K562 (cell line): Measurements from ENCODE around the gene TMEM60. TPM values are rescaled to one million over a fixed set of nuclear protein-coding genes. Genes with fewer than 3 reads are reported as not detected.

Source experiments
- GATAD2A ChIP-seq: fragments of 450-650 bp; IDR thresholded peaks from 2 replicates; pipeline ENCODE4 v1.6.1; 2017
- ILK ChIP-seq: fragments of 450-650 bp; IDR thresholded peaks from 2 replicates; pipeline ENCODE4 v1.6.1; 2016; ENCODE audit warnings: missing genetic modification characterization, low read depth, mild to moderate bottlenecking, missing compliant biosample characterization, moderate library complexity, borderline replicate concordance
- MEF2D ChIP-seq: conservative IDR thresholded peaks from 2 replicates; pipeline ENCODE4 v1.6.1; 2016; ENCODE audit warnings: low read depth, missing genetic modification characterization, missing compliant biosample characterization
- NFIC ChIP-seq: fragments of 450-650 bp; IDR thresholded peaks from 2 replicates; pipeline ENCODE4 v1.6.1; 2017; ENCODE audit warnings: mild to moderate bottlenecking, inconsistent platforms
- NR2C1 ChIP-seq, 2 experiments: fragments of 450-650 bp; IDR thresholded peaks; 2 replicates each; pipeline ENCODE4 v1.6.1; 2017; ENCODE audit warnings: mild to moderate bottlenecking in 2 of 2, antibody characterized with exemption in 1 of 2, inconsistent platforms in 1 of 2, missing compliant biosample characterization in 1 of 2, missing genetic modification characterization in 1 of 2
- PHB ChIP-seq: fragments of 250-450 bp; sonication (Bioruptor Pico); IDR thresholded peaks from 2 replicates; pipeline ENCODE4 v1.5.0; 2021
- SIRT6 ChIP-seq: IDR thresholded peaks from one replicate; pipeline ENCODE4 v1.6.1; 2012; ENCODE audit warnings: low read depth, mild to moderate bottlenecking, control low read depth, inconsistent platforms, low read length, moderate library complexity
- TAF7 ChIP-seq: fragments of 450-650 bp; IDR thresholded peaks from 2 replicates; pipeline ENCODE4 v1.6.1; 2016; ENCODE audit warnings: missing genetic modification characterization, missing compliant biosample characterization
- TAL1 ChIP-seq: fragments of 450-650 bp; IDR thresholded peaks from 2 replicates; pipeline ENCODE4 v1.6.1; 2016; ENCODE audit warnings: mild to moderate bottlenecking
- TCF3 ChIP-seq: sonication (generic); formaldehyde crosslinking; IDR thresholded peaks from 2 replicates; pipeline ENCODE4 v1.4.0; 2020; ENCODE audit warnings: mild to moderate bottlenecking, missing genetic modification reagents
- ZBTB1 ChIP-seq: sonication (generic); formaldehyde crosslinking; IDR thresholded peaks from 2 replicates; pipeline ENCODE4 v1.8.1; 2023; ENCODE audit warnings: missing genetic modification reagents, low read depth, mild to moderate bottlenecking, borderline replicate concordance
- ZBTB8A ChIP-seq: fragments of 450-650 bp; IDR thresholded peaks from 2 replicates; pipeline ENCODE4 v1.6.1; 2018; ENCODE audit warnings: mild to moderate bottlenecking, moderate library complexity; ENCODE audit not compliant: partially characterized antibody
- ZMIZ1 ChIP-seq, 2 experiments: fragments of 150-350 bp in 1 of 2; IDR thresholded peaks; 2 replicates each; pipeline ENCODE4 v1.6.1; 2012 to 2016; ENCODE audit warnings: low read depth in 2 of 2, low read length in 2 of 2, mild to moderate bottlenecking in 1 of 2, moderate library complexity in 1 of 2
- ZNF212 ChIP-seq: fragments of 450-650 bp; formaldehyde crosslinking; IDR thresholded peaks from 2 replicates; pipeline ENCODE4 v1.4.0; 2020; ENCODE audit warnings: mild to moderate bottlenecking
- ZNF280A ChIP-seq: fragments of 450-650 bp; IDR thresholded peaks from 2 replicates; pipeline ENCODE4 v1.6.1; 2018; ENCODE audit warnings: mild to moderate bottlenecking, low read depth; ENCODE audit not compliant: partially characterized antibody
- ZNF280B ChIP-seq: fragments of 250-450 bp; sonication (Bioruptor Pico); IDR thresholded peaks from 2 replicates; pipeline ENCODE4 v1.5.1; 2021; ENCODE audit warnings: mild to moderate bottlenecking
- ZNF449 ChIP-seq: fragments of 250-450 bp; sonication (Bioruptor Pico); IDR thresholded peaks from 2 replicates; pipeline ENCODE4 v1.8.0; 2022; ENCODE audit warnings: moderate library complexity, mild to moderate bottlenecking, inconsistent platforms
- ZNF584 ChIP-seq: fragments of 200-800 bp; sonication (Bioruptor generic); IDR thresholded peaks from 2 replicates; pipeline ENCODE4 v1.6.1; 2016; ENCODE audit warnings: low read depth, mild to moderate bottlenecking, missing genetic modification characterization, missing compliant biosample characterization
- polyA plus RNA-seq, 8 experiments: library from polyadenylated mRNA; depleted of rRNA in 4 of 8; stranded (reverse) in 5 of 8; unstranded in 3 of 8; fragments of >200 nt; fragmentation: Nextera tagmentation in 2 of 8; fragmentation: Illumina TruSeq in 1 of 8; extraction: Ambion mirVana in 2 of 8; extraction: Trizol in 1 of 8; gene quantifications; 2 replicates each; pipeline versions ENCODE4 v1.2.1 to v1.2.3, GENCODE V29; 2011 to 2014; ENCODE audit warnings: inconsistent platforms in 1 of 8, missing spikeins in 1 of 8
- total RNA-seq, 7 experiments: library from RNA; depleted of rRNA in 6 of 7; stranded (reverse); fragments of >200 nt in 6 of 7; fragmentation: Illumina TruSeq in 2 of 7; extraction: Trizol in 2 of 7; gene quantifications; 2 replicates each; pipeline versions ENCODE4 v1.2.1 to v1.2.3, GENCODE V29; 2011 to 2021; ENCODE audit warnings: low replicate concordance in 1 of 7

TMEM60 gene
- total and polyA plus RNA-seq, 9 of the 15 experiments (the other 6 are each of a cell fraction or from before 2014, with no cell fraction given): 12.5 to 140 (median 38.4) TPM

- TF ChIP-seq ZNF280A (no peak), ZBTB8A (no peak), ILK (tag) (no peak), PHB (CRISPR knock-in tag) (peak; percentile 52; the same call in 1 of the 2 replicates), NFIC (0 out of 2 replicates have a peak, but pooled peaks have one; percentile 45), TAF7 (tag) (peak; percentile 62; the same call in 1 of the 2 replicates), GATAD2A (peak; percentile 77), ZNF584 (CRISPR knock-in tag) (no peak), ZNF280B (no peak), SIRT6 (no peak), TCF3 (CRISPR knock-in tag) (peak; percentile 50; the same call in 1 of the 2 replicates), NR2C1 (IDR thresholded peaks at IDR 0.05) (no peak), NR2C1 (tag; IDR thresholded peaks at IDR 0.05) (no peak), MEF2D (no peak), TAL1 (no peak), ZNF449 (CRISPR knock-in tag) (no peak), ZBTB1 (CRISPR knock-in tag) (peak; percentile 88), ZMIZ1 (IDR thresholded peaks at IDR 0.05; ENCODE audit: low read depth in 2 of 2, low read length in 2 of 2) (no peak), ZNF212 (CRISPR knock-in tag) (no peak)
These were observed at the start of gene TMEM60, which contains the start of gene PHTF2 (continued) for GRCh38 chr7:77798394-77799077.
